Activated CD8-positive, alpha-beta memory T cell treated with anti-CD3 and anti-CD28 coated beads for 36 hours (primary cell): ENCODE data around the gene AQP3. TPM values are rescaled to one million over a fixed set of nuclear protein-coding genes. Genes with fewer than 3 reads are reported as not detected.
"Not testable (repeated sequence)": the region's sequence is repeated elsewhere in the genome, so short reads cannot be mapped to it uniquely, and the experiment has no call there.

Source experiments
- CTCF ChIA-PET: fragments of 350-600 bp; sonication (Branson Sonifier 250); formaldehyde crosslinking; loops from one replicate; lab custom pipeline; 2021; ENCODE audit warnings: antibody characterized with exemption; lab: Charles Lee
- POLR2A ChIA-PET: fragments of 350-600 bp; sonication (Branson Sonifier 250); formaldehyde crosslinking; loops from one replicate; lab custom pipeline; 2021; ENCODE audit warnings: antibody characterized with exemption; lab: Charles Lee
- total RNA-seq, 2 experiments: library from RNA; stranded (reverse); gene quantifications; one replicate each; pipeline ENCODE4 v1.2.3, GENCODE V29; 2021

Gene AQP3
- total RNA-seq, 2 experiments from 2014 or later = 1.6 to 1.7 TPM

- ChIA-PET CTCF (interaction anchor here (1.0 to 3.7 kb wide), 4 partner anchors 10 to 93 kb away, joined by 3 to 26 read pairs (median 13); no protein-coding TSS in a partner anchor), POLR2A (no interaction called here)
These were observed 42.5 kb downstream of the AQP3 start for GRCh38 chr9:33404788-33405362.

GRCh38 chr9:33403941-33404787 is 43.2 kb downstream of the AQP3 start:
- ChIA-PET CTCF (interaction anchor here (0.7 to 3.7 kb wide), 12 partner anchors 9 to 219 kb away, joined by 3 to 26 read pairs (median 4); no protein-coding TSS in a partner anchor), POLR2A (no interaction called here)

- CTCF ChIA-PET = interaction anchor here (1.3 to 3.7 kb wide), 4 partner anchors 57 to 221 kb away, joined by 3 to 26 read pairs (median 5); no protein-coding TSS in a partner anchor
- POLR2A ChIA-PET = not testable (repeated sequence)
These were observed 45.0 kb downstream of the AQP3 start, which contains the start of gene AQP7 for GRCh38 chr9:33402371-33402770. TSS of gene AQP7 (minus strand) at chr9:33402568. CDS start at chr9:33401262, 1,306 bp downstream.

GRCh38 chr9:33401809-33402208 is 45.6 kb downstream of the AQP3 start:
- CTCF ChIA-PET, POLR2A ChIA-PET: not testable (repeated sequence)

- ChIA-PET POLR2A (interaction anchor here (0.6 kb wide), 1 partner anchor 90 kb away, joined by 7 read pairs; no protein-coding TSS in a partner anchor), CTCF (interaction anchor here (1.4 kb wide), 1 partner anchor 75 kb away, joined by 3 read pairs; the partner anchor contains the start of gene NOL6)
These were observed 48.3 kb downstream of the AQP3 start for GRCh38 chr9:33399047-33399446.

- POLR2A ChIA-PET, CTCF ChIA-PET: not testable (repeated sequence)
These were observed 49.6 kb downstream of the AQP3 start for GRCh38 chr9:33397801-33398200.

- POLR2A ChIA-PET, CTCF ChIA-PET: not testable (repeated sequence)
These were observed 52.1 kb downstream of the AQP3 start for GRCh38 chr9:33395159-33395879.

GRCh38 chr9:33393986-33394385 is 53.4 kb downstream of the AQP3 start:
- POLR2A ChIA-PET = not testable (repeated sequence)
- CTCF ChIA-PET = interaction anchor here (1.3 kb wide), 1 partner anchor 59 kb away, joined by 3 read pairs; no protein-coding TSS in a partner anchor

- CTCF ChIA-PET = interaction anchor here (1.3 to 1.5 kb wide), 2 partner anchors 19 to 59 kb away, joined by 3 to 5 read pairs; no protein-coding TSS in a partner anchor
- POLR2A ChIA-PET = no interaction called here
These were observed 53.8 kb downstream of the AQP3 start for GRCh38 chr9:33393581-33393980.

GRCh38 chr9:33392591-33393021 is 54.8 kb downstream of the AQP3 start:
- POLR2A ChIA-PET = not testable (repeated sequence)

More at GRCh38 chr9:33392591-33393021, 54.8 kb downstream of the AQP3 start:
- CTCF ChIA-PET = interaction anchor here (0.7 to 1.5 kb wide), 3 partner anchors 18 to 74 kb away, joined by 3 to 5 read pairs (median 3); no protein-coding TSS in a partner anchor

Other genes with a start within 250 kb of the AQP3 start
- gene SPINK4, start 207.4 kb downstream of the AQP3 start, total RNA-seq = not detected
- gene BAG1, start 182.9 kb downstream of the AQP3 start, total RNA-seq = 10 to 100 TPM; 76.9 to 78.8 TPM
- 10 to 100 TPM; 51.7 to 54.5 TPM for gene CHMP5, start 182.5 kb downstream of the AQP3 start, total RNA-seq
- gene NFX1, start 157.1 kb downstream of the AQP3 start, total RNA-seq = 10 to 100 TPM; 41.2 to 42.7 TPM
- gene AQP7, start 45.0 kb downstream of the AQP3 start, total RNA-seq = not detected
- gene NOL6, start 26.3 kb upstream of the AQP3 start, total RNA-seq = 10 to 100 TPM; 82.0 to 83.7 TPM
- gene ANKRD18B, start 76.7 kb upstream of the AQP3 start, total RNA-seq = 1 to 10 TPM in 1 of 2 experiments, under 1 TPM in 1; 0.73 to 1.1 TPM